H1 (cell line): ENCODE measurements around the gene AHDC1. TPM values are rescaled to one million over a fixed set of nuclear protein-coding genes. Genes with fewer than 3 reads are reported as not detected.
A peak's percentile ranks its signal among the peaks of the same experiment; 100 is the strongest.

ENCODE experiments used
- ASH2L ChIP-seq: fragments of 200-600, 300-600 bp; sonication (generic); IDR thresholded peaks from one replicate; pipeline ENCODE4 v1.7.1; 2017; ENCODE audit warnings: low read length
- CHD2 ChIP-seq: IDR thresholded peaks from 2 replicates; pipeline ENCODE4 v1.6.1; 2012; ENCODE audit warnings: low read length, improper control_type of control experiment
- GABPA ChIP-seq: IDR thresholded peaks from 2 replicates; pipeline ENCODE4 v1.6.1; 2011; ENCODE audit warnings: mild to moderate bottlenecking, low read length, moderate library complexity, borderline replicate concordance; ENCODE audit not compliant: insufficient read depth
- RAD21 ChIP-seq, 2 experiments: IDR thresholded peaks in 1 of 2; conservative IDR thresholded peaks in 1 of 2; 2 replicates each; pipeline ENCODE4 v1.6.1; 2011; ENCODE audit warnings: low read depth in 2 of 2, low read length in 2 of 2, improper control_type of control experiment in 1 of 2, inconsistent platforms in 1 of 2, mild to moderate bottlenecking in 1 of 2, moderate library complexity in 1 of 2
- TCF12 ChIP-seq: IDR thresholded peaks from 2 replicates; pipeline ENCODE4 v1.6.1; 2011; ENCODE audit warnings: low read depth, mild to moderate bottlenecking, low read length
- polyA plus RNA-seq, 7 experiments: library from polyadenylated mRNA; depleted of rRNA in 3 of 7; stranded (reverse) in 5 of 7; unstranded in 2 of 7; fragments of >200 nt in 5 of 7; fragments of 200-250 nt in 2 of 7; gene quantifications; 1 replicate in 5 of 7; 2 replicates in 1 of 7; 4 replicates in 1 of 7; pipeline versions ENCODE4 v1.2.1 to v1.2.3, GENCODE V29; 2011 to 2013; ENCODE audit warnings: missing spikeins in 2 of 7, mixed read lengths in 2 of 7
- total RNA-seq: library from RNA; stranded (reverse); fragmentation: NEBNext Ultra II Directional; extraction: Animal tissue kit (Norgen Biotek cat#: 25700); gene quantifications from 2 replicates; pipeline ENCODE4 v1.2.1, GENCODE V29; 2021

The AHDC1 gene
- total and polyA plus RNA-seq, 2 of the 8 experiments (the other 6 are each of a cell fraction or from before 2014, with no cell fraction given) = 4.4 to 35.1 TPM

DNA sequence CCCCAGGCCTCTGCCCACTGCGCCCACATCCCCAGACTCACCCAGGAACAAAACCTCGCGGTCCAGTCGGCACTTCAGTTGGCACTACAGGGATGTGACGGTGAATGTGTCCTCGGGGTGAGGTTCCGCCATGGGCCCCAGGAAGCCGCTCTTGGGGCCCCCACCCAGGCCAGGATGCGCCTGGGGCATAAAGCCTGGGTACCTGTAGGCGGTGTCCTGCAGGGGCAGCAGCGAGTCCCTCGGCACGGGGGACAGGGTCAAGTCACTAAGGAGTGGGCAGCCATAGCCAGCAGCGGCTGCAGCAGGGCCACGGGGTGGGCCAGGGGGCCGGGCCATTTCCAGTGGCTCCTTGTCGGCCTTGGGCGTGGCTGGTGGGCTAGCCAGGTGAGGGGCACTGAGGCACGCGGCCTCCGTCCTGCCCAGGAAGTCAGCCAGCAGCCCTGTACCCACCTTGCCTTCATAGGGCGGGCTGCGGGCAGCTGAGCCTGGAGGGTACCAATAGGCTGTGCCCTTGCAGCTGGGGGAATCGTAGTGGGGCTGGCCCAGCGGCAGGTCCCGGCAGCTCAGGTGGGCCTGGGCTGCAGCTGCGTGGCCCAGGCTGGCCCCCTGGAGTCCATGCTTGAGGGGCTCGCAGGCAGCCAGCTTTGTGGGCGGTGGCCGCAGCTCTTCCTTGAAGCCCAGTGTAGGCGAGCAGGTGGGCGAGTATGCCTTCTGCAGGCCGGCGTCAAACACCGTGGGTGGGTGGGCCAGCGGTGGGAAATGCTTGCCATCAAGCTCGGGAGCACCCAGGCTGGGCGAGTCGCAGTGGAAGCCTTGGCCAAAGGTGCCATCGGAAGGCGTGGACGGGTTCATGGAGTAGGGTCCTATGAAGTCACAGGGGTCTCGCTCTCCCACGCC is 56.5 kb downstream of the AHDC1 start (continued):
- peak; percentile 38 to 51 for TF ChIP-seq RAD21 (IDR thresholded peaks at IDR 0.05 in 1 of 2, conservative IDR thresholded peaks at IDR 0.05 in 1 of 2; ENCODE audit: low read depth in 2 of 2, low read length in 2 of 2)
- TF ChIP-seq ASH2L = no peak
- TF ChIP-seq TCF12 = no peak
- no peak for TF ChIP-seq CHD2
- TF ChIP-seq GABPA = no peak
